GM21447 (cell line): Measurements from ENCODE around the gene UCP1.

Experiments used
- ATAC-seq: cut with Tn5 transposase; IDR thresholded peaks from one replicate; pipeline ENCODE4 v1.9.1; 2021; ENCODE audit not compliant: unreplicated experiment

Gene UCP1, protein sequence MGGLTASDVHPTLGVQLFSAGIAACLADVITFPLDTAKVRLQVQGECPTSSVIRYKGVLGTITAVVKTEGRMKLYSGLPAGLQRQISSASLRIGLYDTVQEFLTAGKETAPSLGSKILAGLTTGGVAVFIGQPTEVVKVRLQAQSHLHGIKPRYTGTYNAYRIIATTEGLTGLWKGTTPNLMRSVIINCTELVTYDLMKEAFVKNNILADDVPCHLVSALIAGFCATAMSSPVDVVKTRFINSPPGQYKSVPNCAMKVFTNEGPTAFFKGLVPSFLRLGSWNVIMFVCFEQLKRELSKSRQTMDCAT

DNA sequence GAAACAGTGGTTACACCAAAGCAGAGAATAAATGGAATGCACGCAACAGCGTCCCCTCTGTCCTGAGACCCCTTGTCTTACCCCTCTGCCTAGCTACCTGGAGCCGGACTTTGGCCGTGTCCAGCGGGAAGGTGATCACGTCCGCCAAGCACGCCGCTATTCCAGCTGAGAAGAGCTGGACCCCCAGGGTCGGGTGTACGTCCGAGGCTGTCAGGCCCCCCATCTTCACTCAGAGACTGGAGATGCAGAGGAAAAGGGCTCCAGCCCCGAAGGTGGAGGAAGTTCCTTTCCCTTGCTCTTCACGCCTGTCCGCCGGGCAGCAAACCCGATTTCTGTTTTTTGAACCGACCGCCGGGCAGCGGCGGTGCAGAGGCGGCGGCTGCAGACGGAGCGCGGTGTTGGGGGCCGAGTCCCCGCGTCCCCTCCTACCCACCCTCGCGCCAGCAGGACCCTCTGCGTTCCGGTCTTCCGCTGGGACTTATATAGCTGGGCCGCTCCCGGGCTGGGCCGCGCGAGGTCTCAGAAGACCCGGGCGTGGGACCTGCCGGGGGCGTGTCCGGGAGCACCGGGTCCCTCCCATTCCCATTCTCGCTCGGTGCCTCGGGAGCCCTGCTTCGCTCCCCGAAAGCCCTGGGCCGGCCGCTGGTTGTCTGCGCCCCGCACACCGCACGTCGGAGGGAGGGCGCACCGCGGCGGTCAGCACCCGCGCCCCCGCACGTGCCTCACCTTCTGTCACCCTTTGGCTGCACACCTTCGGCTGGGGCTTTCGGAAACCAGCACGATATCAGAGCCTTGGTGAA is at the start of gene UCP1:
TSS of gene UCP1 (minus strand) at position 455 of the 800 bp plus-strand sequence. CDS start at position 223, 232 bp downstream.
- ATAC-seq = no peak

DNA sequence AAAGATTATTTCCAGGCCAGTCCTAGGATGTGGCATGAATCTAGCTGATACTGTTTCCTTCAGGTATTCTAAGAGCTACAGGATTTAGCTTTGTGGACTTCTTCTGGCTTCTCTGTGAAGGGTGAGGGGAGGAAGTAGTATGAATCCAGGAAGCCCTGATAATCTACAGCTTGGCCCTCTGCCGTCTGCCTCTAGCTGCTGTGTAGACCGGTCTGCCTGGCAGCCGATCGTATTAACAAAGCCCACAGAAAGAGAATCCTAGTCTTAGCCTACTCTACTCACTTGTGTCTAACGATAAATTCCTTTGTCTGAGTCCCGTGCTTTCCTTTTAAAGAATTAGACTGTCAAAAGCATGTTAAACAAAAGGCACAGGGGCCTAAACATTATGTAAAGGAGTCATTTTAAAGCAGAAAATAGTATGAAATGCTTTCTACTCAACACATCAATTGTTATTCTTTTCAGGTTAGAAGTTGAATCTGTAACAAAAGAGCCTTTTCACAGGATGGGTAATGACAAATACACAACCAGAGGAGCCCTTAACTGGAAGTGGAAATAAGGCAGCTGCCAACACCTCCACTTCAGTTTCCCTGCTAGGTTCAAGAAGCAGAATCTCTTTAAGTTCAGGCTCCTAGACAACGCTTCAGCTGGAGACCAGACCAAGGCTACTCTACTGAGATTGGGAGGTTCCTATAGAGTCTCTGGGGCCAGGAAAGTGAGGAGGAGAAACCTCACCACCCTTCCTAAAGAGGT is 48.9 kb upstream of the UCP1 start:
- no peak for ATAC-seq

DNA sequence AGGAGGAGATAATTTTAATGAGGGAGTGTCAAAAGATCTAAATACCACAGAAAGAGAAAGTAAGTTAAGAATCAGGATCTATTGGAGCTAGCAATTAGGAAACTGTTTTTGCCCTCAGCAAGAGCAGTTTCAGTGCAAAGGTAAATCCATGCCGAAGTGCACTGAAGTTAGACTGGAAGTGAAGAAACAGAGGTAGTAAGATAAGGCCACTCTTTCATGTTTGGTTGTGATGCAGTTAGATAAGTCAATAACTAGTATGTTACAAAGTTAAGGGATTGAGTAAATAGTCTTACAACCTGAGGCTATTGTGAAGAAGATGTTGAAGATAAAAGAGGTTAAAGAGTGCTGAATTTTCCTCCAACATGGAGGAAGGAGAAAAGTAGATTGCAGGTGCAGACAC is 46.7 kb upstream of the UCP1 start:
- no peak for ATAC-seq

DNA sequence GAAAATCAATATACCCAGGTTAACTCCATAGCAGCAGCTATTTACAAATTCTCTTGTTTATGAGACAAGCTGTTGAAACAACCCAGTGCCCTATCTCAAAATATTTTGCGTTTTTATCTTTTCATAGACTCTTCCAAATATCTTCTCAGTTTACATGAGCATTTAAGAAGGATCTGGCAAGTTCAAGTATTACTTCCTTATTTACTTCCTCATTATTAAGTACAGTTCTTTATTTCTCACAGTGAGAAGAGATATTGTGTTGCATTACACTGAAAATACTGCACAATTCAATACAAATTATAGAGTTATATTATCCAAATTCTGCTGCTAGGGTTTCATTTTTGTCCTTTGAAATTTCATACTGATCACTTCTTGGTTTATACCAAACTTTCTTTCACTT is 43.6 kb upstream of the UCP1 start:
- no peak for ATAC-seq

DNA sequence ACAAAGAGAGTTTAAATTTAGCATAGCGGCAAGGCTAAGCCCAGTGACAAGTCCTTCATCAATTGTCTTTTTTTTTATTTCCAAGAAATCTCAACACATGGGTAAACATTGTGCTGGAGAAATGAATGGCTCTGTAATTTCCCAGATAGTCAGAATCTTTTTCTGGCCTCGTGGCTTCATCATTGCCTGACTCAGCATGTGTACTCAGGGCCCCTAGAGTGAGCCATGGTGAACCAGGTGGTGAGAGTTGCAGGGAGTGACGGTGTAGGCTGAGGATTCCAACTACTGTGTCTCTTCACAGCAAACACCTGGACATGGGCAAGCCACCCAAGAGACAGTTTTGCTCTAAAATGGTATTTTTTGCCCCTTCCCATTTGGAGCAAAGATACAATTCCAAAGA is 43.1 kb upstream of the UCP1 start:
- no peak for ATAC-seq

DNA sequence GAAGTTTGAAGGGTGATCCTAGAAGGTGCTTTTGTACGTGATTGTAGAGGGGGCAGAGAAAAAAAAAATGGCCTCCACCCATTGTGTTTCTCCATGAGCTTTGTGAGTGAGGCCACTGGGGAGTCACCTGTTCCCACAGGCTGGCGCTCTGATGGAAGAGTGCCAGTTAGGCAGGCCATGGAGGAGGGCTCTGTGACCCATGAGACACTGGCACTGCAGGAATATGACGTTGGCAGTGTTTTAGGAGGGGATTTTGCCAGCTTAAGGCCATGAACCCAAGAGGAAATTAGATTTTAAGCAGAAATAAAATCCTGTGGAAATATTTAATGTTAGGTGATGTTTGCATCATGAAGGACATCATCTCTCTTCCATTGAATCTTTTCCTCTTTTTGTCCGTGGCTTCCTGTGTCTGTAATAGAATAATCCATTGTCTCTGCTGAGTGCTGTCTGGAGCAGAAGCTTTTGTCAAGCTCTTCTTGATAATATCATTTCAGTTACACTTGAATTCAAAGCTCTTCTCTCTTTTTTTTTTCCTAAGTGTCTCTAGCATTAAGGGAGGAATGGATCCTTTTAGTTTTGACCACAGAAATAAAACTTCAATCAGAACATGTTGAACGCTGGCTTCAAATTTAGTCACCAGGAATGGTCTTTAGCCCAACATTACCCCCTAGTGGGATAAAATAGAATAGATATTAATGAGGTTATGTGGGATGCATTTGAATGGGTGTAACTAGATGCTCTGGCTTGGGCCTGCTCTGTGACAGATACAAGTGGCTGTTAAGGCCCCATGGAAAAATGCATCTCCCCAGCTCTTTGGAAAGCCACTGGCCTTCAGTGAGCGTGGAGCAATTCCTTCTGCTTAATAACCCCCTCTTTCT is 41.0 kb upstream of the UCP1 start:
- peak; percentile 67 for ATAC-seq

DNA sequence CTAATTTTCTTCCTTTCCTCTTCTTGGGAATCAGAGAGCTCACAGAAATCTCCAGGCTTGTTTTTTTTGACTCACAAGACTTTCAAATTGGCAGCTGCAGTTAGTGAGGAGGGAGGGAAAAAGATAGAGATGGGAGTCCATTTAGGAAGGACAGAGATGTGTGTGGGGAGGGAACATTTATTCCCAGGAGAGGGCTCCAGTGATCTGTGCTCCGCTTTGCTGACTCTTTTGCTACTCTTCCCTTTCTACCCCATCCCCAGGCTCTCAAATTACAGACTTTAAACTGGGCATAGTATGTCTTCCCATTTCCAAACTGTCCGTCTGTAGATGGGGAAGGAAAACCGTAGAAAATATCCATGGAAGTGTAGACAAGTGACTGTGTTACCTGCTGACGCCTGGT is 39.1 kb upstream of the UCP1 start:
- no peak for ATAC-seq

DNA sequence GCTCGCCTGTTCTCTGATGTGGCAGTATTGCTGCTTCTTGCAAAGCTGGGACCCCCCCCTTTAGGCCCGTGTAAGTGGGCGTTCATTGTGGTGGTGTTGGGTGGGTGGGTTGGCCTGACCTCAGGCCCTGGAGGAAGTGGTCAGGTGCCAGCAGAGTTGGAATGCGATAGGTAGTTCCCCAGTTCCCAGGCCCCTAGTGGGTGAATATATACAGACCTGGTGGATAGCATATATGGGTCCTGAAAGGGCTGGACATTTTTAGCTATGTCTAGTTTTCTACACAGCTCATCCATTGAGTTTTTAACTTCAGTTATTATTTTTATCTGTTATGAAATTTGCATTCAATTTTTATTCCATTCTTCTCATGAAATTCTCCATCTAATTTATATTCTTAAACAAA is 35.8 kb upstream of the UCP1 start:
- ATAC-seq = no peak

DNA sequence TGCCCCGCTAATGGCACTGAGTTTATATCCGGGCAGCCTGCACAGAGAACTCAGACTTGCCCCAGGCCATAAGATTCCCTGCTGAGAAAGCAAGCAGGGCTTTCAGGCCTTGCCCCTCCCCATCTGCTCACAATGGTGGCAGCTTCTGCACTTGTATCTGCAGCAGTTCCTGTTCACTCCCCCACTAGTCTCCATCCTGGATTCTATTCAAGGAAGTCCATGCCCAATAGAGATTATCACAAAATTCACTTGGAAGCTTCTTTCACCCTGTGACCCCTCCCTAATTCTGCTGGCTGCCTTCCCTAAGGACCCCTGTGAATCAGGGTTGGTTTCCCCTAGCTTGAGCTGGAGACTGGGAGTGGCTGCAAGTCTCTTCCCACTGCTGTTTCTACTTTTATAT is 34.5 kb upstream of the UCP1 start:
- no peak for ATAC-seq

DNA sequence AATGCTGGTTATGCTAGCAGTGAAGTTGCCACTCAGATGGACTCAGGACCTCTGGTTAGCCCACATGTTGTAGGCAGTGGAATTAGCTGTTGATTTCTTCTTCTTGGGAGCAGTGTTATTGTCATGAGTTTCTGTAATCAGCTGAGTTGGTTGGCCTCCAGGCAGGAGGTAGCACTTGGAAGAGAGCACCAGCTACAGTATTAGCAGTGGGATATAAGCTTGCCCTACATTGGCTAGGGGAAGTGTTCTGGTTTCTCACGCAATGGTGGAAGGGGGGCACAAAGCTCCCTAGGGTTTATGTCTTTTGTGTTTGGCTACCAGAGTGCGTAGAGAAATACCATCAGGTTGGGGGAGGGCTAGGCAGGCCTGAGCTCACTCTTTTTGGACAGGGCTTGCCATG is 34.0 kb upstream of the UCP1 start:
- ATAC-seq = no peak

DNA sequence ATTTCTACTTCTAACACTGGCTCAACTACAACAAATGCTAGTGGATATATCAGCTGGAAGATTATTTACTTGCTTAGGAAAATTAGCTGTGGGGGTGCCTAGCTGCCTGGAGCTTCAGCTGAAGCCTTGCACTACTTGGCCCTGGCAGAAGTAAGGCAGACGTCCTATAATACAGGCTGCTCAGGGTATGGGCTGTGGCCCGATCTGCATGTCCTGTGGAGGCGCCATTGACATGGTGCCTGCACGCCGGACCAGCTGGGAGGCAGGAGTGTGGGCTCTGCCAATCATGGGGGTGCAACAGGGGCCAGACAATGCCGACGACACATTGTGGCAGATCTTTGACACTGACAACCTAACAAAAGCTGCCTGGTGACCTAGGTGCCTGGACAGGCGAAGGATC is 31.6 kb upstream of the UCP1 start:
- no peak for ATAC-seq

DNA sequence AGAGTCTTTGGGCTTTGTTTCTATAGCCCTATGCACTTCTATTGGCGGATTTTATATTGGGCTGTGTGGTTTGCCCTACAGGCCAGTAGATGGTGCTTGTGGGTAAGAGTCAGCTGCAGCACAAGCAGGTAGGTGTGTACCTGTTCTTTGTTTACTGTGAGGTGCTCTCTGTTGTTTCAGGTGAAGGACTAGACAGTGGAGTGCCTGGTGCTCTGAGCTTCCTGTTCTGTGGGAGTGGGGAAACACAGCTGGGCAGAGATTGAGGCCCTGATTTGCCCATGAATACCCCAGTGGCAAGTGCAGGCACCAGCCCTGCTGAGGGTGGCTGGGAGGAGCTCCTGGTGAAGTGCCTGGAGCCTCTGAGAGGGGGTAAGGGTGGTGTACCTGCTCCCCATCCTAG is 26.3 kb upstream of the UCP1 start:
- peak; percentile 51 for ATAC-seq

DNA sequence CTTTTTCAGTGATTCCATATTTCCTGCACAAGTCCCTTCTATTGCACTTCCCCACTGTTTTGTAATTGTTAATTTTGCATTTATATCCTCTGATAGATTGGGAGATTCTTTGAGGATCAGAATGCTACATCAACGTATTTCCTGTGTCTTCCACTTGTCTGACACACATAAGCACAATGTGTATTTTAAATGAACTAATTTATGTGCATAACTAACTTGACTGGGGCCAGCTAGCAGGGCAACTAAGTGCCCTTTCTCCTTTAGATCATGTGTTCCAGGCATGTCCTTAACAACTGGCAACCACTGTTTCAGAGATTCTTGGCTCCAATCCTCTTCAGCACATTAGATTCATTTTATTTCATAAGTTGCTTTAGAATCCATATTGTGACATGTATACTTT is 15.7 kb upstream of the UCP1 start:
- ATAC-seq = no peak

DNA sequence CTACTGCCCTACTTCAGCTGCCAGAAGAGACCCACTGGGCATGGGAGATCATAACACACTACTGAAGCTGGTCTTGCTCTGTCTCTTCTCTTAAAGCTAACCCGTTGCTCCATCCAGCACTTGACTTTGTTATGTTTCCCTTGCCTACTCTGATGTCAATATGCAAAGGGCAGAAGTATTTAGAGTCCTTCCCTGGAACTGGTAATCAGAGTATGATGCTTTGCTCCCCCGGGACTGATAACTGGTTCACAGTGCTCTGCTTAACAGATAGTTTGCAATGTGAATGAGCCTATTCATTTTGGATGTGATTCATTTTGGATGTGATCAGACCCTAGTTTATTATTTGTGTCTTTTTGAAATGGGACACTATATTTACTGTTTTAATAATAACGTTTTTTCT is 12.3 kb upstream of the UCP1 start:
- ATAC-seq = no peak

DNA sequence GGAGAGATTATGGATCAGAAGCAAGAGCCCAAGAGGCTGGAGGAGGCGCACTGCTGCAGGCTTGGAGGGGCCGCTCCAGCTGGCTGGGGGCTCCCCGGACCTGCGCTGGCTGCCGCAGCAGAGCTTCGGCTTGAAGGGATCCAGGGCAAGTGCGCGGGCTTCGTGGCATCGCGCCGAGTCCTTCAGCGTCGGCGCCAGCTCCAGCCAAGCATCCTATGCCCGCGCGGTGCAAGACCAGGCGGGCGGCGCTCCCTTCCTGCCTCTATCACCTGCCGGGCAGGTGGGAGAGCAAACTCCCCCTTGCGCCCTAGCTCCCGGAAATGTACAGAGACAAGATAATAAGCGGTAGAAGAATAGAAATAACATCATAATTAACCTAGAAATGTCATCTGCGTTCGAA is 10.5 kb upstream of the UCP1 start:
- ATAC-seq = no peak

DNA sequence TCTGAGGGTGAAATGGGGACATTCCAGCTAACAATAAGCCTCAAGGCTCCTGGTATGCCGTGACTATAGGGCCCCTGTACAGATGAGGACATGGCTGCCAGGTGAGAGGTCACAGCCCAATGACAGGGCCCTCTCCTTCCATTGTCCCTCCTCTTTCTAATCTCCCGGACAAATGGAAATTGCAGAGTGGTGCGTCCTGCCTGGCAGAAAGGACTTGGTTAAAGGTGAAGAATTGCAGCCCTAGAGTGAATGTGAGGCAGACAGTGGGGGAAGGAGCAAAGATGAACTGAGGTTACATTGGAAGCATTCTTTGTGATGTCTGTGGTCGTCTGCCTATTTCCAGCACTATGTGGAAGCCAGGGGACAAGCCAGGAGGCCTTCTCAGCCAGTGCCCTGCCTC is 6.7 kb upstream of the UCP1 start:
- ATAC-seq = no peak

DNA sequence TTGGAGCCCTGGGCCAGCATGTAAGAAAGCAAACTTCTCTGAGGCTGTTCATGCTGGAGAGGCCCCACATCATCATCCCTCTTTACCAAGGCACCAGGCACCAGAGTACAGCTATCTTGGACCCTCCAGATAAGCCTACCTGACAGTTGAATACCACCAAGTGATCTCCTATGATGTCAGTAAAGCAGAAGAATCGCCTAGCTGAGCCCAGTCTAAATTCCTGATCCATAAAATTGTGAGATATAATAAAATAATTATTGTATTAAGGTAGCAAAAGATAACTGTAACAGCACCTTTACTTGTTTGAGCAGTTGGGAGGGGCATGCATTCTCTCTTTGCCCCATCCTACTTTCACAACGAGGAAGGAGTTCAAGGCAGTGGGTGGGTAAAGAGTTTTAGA is 2.9 kb upstream of the UCP1 start:
- no peak for ATAC-seq

DNA sequence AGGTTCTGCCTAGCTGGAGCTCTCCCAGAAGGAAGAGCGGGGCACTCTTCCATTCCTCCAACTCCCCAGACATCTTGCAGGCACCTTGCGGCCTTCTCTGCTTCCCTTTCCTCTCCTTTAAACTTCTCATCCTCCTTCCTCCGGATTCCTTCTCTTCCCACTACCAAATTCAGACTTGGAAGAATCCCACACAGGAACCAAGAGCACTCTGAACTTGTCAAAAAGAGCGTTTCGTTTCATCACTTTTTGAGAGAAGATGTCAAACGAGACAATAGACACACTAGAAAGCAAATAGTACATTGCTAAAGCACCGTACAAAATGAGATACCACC is 512 bp upstream of the UCP1 start:
- ATAC-seq = no peak

DNA sequence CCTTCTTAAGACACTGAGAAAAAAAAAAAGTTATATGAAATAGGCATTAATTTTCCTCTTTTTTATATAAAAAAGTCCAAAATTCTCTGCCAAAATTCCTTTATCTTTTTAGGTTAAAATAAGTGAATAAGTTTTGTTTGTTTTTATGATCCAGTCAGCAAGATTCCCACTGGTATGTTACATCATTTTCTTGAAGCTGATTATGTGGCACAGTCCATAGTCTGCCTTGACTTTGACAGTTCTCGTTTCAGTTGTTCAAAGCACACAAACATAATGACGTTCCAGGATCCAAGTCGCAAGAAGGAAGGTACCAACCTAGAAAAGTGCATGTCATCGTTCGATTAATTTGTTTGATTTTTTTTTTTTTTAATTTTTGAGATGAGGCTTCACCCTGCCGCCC is 9.1 kb downstream of the UCP1 start:
- no peak for ATAC-seq

DNA sequence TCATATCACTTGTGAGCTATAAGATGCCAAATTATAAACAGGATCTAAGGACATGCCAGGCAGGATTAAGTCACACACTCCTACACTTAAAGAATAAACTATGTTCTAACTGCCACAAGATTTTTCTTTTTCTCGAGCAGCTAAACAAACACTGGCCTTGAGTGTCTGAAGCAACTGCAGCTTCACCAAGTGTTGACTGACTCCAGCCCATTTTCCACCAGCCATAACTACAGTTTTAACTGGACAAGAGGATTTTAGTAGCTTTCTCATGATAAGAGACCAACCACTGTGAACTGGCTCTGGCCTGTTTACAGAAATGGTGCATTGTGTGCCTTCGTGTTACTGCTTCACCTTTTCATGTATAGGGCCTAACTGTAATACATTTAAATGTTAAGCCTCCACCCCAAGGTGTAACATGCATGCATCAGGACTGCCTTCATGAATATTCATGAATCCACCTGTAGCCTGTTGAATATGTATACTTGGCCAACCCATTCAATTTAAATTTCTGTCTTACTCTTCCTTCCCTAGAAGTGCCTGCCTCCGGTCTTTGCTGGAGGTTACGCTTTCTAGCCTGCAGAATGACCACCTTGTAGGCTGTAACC is 10.8 kb downstream of the UCP1 start:
- no peak for ATAC-seq
